ENCODE measurements around the gene CNIH1.

The CNIH1 gene

GRCh38 chr14:54478636-54479215, 37.6 kb upstream of the CNIH1 start:
- no peak for TF ChIP-seq CTCF (IDR thresholded peaks at IDR 0.05)
- no peak overlapping the region for H3K4me3 ChIP-seq
- DNase-seq (ENCODE audit: low spot score): no peak

GRCh38 chr14:54475911-54476310, 34.7 kb upstream of the CNIH1 start:
- no peak overlapping the region for H3K4me3 ChIP-seq
- H3K27ac ChIP-seq: no peak overlapping the region
- no peak for TF ChIP-seq CTCF (IDR thresholded peaks at IDR 0.05)
- no peak for DNase-seq (ENCODE audit: low spot score)

More at GRCh38 chr14:54478636-54479215, 37.6 kb upstream of the CNIH1 start:
- no peak overlapping the region for H3K27ac ChIP-seq

- Histone ChIP-seq H3K27ac (no peak overlapping the region), H3K4me3 (no peak overlapping the region)
- no peak for TF ChIP-seq CTCF (IDR thresholded peaks at IDR 0.05)
- DNase-seq (ENCODE audit: low spot score): no peak
These were observed 34.2 kb upstream of the CNIH1 start for GRCh38 chr14:54475187-54475899.

- H3K27ac ChIP-seq: no peak overlapping the region
- DNase-seq (ENCODE audit: low spot score): no peak
- no peak for TF ChIP-seq CTCF (IDR thresholded peaks at IDR 0.05)
- no peak overlapping the region for H3K4me3 ChIP-seq
These were observed 33.1 kb upstream of the CNIH1 start for GRCh38 chr14:54474232-54474793.

- Histone ChIP-seq H3K4me3 (no peak overlapping the region), H3K27ac (no peak overlapping the region)
- no peak for TF ChIP-seq CTCF (IDR thresholded peaks at IDR 0.05)
- DNase-seq (ENCODE audit: low spot score): no peak
These were observed 31.1 kb upstream of the CNIH1 start for GRCh38 chr14:54472315-54472714.

- TF ChIP-seq CTCF (IDR thresholded peaks at IDR 0.05): no peak
- no peak overlapping the region for H3K4me3 ChIP-seq
- no peak overlapping the region for H3K27ac ChIP-seq
- DNase-seq (ENCODE audit: low spot score): no peak
These were observed 30.5 kb upstream of the CNIH1 start for GRCh38 chr14:54471641-54472040.

GRCh38 chr14:54470701-54471100, 29.5 kb upstream of the CNIH1 start:
- no peak for DNase-seq (ENCODE audit: low spot score)
- TF ChIP-seq CTCF (IDR thresholded peaks at IDR 0.05): no peak
- Histone ChIP-seq H3K4me3 (no peak overlapping the region), H3K27ac (no peak overlapping the region)

All from coronary artery (tissue), 2 donors.